Anterior cingulate cortex (tissue), 58 donors: ENCODE results near the gene DAAM2.

Source experiments
- DNase-seq, 58 donors: peaks; one replicate each; lab custom pipeline; 2025; lab: John Stamatoyannopoulos, UW

Gene DAAM2

DNA sequence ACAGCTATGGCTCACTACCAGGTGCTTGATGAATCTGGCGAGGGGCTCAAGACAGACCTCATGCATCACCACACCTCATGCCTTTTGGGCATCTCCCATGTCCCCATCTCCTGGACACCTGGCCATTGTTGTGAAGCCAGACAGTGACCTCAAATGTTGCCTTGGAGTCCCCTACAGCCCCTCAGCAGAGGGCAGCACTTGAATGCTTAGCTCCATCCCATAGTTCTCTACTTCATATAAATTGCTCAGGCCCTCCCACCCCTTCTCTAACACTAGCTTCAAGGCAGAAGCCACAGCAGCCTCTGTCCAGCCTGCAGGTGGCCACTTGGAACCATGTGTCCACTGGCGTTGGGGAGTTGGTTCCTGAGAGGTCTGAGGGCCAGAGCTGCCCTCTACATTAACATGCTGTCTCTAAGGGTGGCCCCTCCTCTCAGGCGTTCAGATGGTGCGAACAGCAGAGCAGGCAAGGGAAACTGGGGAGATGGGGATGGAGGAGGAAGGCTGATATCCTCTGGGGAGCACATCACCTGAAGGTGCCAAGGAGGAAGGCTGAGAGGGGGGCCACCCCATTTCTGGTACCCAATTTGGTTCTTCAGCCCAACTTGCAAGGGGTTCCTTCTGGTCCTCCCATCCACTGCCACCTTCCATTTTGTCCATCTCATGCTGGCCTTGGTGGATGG is 110.8 kb downstream of the DAAM2 start:
- DNase-seq: no peak

DNA sequence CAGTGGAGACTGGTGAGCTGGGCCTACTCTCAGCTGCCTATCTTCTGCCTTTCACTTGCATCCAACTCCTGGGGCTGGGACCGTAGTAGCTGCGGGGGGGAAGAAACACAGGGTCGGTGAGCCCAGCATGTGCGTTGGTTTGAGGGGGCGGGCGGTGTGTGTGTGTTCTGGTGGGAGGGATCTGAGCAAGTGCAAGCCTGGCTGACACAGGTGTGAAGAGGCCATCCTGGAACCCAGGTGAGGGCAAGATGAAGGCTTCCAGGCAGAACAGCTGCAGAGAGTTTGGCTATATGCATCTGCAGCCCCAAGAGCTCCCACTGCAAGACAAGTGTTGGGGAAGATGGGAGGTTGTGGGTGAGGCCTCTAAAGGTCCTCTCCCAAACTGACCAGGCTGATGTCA is 111.5 kb downstream of the DAAM2 start:
- DNase-seq: no peak

DNA sequence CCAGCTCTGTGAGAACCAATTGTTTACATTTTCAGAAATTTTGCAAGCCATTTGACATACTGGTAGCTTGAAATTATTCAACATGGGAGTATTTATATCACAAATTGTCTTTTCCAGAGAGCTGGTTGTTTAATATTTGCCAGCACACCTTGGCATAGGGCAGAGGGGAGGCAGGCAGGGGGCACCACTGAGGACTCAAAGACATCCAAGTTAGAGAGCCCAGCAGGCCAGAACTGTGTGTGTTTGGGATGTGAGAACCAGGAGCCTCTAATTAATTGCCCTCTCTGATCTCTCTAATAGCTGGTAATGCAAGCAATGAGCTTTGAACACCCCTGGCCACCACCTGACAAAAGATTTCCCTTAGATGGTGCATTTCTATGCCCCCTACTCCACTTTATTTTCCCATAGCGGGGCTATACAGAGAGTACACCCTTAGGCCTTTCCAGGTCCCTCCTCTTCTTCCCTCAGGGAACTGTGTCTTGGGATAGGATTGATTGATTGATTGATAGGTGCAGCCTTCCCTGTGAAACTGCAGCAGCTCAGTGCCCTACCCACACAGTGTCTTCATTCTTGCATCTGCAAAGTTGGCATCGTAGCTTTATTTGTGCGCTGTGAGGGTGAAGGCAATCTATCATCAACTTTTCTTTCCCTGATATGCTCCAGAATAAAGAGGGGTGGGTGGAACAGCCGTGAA is 112.9 kb downstream of the DAAM2 start:
- DNase-seq: no peak

DNA sequence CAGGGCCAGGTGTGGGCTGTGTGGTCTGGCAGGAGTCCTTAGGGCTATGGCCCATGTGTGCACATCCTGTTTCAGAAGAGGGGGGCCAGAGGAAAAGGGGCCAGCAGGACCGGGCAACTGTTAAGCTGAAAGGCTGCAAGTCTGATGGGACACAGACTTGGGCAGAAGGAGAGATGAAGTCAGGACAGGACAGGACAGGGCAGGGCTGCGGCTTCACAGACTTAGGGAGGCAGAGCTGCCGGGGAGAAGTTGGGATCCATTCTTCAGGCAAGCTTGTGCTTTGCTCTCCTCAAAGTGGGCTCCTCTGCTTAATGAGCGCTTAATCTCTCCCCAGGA is 113.4 kb downstream of the DAAM2 start:
- DNase-seq: no peak

DNA sequence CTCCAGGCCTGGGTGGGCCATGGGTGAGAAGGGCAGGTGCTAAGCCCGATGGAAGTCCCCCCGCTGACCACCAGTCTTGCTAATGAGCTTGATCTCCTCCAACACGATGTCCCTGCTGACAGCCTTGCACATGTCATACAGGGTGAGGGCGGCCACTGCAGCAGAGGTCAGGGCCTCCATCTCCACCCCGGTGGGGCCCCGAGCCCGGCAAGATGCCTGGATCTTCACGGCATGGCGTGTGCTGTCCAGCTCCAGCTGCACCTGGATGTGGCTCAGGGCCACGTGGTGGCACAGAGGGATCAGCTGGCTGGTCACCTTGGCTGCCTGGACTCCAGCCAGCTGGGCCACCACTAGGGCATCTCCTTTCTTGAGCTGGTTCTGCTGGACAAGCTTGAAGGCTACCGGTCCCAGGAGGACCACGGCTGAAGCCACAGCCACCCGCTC is 114.2 kb downstream of the DAAM2 start:
- no peak for DNase-seq

DNA sequence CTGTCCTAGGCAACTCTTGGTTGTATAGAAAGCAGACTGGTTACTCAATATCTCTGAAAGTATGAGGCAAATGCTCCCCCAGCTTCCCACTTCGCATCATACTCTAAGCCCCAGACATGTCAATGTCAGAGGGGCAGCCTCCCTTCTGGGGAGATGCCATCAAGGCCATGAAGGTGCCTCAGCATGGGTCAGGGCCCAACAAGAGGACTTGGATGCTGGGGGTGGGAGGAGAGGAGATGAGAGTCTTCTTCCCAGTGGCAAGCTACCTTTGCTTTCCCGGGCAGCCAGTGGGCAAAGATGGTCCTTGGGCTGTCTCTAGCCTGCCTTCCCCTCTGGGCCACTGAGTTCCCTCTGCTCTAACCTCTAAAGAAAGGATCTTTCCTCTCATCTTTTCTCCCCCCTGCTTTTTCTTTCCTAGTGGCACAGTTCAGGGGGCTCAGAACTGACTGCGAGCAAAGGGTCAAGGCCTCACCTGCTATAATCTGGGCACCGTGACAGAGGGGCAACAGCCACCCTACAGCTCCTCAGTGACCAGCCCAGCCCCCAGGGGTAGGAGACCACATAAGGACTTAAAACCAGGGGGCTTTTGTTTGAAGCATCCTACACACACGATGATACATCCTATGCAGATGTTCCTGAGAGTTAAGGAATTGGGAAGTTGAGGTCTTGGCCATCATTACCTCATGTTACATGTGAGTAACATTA is 115.8 kb downstream of the DAAM2 start:
- DNase-seq: no peak

DNA sequence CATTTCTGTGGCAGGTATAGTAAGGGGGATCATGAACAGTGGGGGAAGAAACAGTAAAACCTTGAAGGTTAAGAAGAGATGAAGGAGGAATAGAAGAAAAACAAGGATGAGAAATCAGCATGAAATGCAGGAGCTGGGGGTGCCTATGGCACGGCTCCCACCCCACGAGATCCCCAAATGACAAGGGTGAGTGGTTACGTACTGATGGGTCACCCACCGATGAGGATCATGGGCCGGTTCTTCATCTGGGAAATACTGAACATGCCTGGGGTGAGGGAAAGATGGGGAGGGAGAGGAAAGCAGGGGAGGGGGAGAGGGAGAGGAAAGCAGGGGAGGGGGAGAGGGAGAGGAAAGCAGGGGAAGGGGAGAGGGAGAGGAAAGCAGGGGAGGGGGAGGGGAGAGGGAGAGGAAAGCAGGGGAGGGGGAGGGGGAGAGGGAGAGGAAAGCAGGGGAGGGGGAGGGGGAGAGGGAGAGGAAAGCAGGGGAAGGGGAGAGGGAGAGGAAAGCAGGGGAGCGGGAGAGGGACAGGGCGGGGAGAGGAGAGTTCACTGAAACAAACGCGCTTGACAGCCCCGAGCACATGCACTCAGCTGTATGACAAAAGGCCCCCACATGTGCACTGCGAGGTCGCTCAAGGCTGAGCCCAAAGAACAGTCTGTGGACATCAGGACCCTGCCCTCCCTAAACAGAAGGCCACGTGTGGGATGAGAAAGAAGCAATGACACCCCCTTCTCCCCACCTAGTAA is 116.8 kb downstream of the DAAM2 start:
- no peak for DNase-seq

DNA sequence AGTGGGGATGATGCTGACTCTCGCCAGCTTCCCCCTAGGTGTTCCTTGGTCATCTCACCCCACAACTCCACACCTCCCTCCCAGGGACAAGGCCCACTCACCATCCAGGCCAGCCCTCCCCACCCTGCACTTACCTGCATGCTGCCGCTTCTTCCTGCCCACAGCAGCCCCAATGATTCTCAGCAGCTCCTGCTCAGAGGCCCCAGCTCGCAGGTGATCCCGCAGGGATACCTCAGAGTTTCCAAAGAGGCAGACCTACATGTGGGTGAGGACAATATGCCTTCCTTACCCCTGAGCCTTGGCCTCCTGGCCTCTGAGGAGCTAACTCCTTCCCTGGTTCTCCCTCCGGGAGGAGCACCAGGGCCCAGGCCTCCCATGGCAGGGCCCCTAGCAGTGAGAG is 117.5 kb downstream of the DAAM2 start:
- no peak for DNase-seq

DNA sequence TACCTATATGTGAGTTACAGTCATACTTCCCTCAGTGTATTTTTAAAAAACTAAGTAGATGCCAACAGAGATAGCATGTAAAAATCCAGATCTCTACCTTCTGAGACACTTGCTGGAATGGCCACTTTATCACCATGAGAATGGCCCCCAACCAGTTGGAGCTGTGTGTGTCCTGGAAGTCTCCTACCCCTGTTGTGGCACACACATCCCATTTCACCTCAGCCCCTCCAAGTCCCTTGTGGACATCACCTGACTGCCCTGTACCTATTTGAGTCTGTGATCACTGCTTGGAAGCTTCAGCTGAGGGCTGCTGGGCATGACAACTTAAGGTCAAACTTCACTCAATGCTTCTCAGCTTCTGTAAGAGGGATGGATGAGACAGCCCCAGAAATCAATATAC is 118.0 kb downstream of the DAAM2 start:
- DNase-seq: no peak

DNA sequence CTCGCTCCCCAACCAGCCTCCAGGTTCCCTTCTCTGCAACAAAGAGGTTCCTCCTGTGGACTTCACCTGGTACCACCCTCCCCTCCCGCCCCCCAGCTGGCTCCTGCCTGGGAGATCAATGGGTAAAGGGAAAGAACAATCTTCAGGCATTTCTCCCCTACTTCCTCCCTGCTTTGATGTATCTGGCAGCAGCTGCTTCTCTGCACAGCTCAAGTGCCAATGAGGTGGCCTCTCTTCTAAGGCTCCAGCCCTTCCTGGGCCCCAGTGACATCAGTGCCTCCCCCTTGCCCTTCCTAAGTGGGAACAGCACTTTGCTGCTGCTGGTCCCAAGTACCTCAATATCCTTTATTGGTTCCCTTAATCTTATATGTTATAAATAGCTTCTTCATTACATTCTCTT is 118.6 kb downstream of the DAAM2 start:
- DNase-seq: no peak

DNA sequence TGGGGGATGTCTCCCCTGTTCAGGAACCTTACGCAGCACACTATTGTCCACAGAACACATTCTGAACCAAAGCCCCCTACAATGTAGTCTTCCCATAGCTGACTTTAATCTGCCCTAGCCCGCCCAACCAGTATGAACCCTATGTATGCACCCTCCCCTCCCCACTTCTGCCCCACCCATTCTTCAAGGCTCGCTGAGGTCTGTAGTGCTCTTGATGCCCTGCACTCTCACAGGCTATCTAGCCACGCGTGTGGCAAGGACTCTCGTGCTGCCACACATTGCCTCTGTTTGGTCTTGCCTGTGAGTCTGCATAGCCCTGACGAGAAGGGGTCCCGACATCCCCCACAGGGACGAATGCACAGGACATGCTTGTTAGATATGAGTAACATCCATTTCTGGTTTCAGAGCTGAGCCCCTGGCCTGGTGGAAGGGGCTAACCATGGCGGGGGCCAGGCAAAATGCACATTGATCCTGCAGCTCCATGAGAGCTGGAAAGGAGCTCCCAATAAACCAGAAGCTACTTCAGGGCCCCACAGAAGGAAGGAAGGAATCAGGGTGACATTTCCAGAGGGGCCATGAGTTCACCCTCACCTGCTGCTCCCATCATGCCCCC is 119.4 kb downstream of the DAAM2 start:
- no peak for DNase-seq

DNA sequence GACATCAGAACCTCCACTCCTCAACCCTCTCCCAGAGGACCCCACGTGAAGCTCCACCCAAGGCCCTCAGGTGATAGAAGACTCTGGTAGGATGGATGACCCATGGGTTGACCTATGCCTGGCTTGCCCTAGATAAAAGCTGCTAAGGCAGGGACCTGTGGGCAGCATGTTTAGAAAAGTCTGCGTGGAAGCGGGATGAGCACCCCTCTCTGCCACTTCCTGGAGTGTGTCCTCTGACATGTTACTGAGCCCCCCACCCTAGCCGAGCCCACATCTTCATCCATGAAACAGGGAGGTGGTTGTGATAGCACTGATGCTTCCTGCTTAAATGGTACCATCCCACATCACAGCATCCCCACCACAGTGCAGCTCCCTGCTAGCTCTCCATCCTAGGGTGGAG is 120.3 kb downstream of the DAAM2 start:
- no peak for DNase-seq

DNA sequence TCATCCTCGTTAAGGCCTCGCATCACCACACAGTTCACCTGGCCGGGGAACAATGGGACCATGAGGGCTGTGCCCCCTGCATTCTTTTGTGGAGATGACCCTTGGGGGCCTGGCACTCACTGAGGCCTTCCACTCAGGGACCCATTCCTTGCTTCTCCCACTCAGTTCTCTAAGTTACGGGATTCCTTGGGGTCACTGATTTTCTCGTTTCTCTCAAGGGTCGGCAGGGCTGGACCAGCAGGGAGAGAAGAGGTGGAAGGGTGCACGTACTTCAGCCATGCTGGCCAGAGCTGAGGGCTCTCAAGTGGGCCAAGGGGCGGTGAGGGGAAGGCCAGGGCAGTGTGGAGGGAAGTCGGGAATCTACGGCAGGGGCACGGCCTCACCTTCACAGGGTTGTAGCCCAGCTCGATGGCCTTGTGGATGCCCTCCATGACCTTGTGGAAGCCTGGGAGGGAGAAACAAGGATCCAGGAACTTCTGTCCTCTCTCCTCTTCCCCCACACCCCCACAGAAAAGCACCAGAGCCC is 121.3 kb downstream of the DAAM2 start:
- DNase-seq: no peak

DNA sequence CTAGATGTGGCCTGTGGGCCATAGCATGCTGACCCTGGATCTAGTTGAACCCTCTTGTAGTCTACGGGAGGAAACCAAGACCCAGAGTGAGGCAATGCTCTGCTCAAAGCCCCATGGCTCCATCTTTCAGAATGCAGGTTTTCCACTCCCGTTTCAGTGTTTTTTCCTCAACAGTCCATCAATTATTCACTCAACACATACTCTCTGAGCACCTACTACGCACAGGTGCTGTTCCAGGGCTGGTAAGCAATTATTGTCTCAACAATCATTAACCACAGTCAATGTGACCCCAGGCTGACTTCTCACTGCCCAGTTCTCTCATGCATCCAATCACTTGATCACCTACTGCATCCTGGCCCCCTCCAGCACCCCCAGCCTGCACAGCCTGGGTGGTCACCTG is 122.1 kb downstream of the DAAM2 start:
- DNase-seq: no peak

DNA sequence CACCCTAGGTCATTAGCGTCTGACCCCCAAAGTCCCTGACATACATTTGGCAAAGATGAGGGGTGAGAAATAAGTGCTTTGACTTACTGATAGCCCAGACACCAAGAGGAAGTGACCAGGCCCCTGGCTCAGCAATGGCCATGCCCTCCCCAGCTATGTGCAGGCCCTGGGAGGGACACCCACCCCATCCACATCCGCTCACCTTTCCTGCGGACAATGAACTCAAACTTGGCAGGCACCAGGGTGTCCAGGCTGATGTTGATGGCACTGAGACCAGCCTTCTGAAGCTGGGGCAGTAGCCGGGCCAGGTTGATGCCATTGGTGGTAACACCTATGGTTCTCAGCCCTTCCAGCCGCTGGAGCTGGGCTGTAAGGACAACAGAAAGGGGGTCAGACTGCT is 123.7 kb downstream of the DAAM2 start:
- DNase-seq: no peak

DNA sequence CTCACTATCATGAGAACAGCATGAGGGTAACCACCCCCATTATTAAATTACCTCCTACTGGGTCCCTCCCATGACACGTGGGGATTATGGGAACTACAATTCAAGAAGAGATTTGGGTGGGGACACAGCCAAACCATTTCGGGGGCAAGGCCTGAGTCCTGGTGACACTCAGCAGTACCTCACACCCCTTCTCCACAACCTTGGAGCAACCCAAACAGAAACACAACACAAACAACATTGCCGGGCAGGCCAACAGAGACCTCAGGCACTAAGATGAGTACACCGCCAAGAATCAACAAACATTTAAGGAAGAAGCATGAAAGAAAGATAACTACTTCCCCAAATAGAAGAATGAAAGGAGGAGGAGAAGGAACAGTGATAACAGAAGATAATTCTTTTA is 125.2 kb downstream of the DAAM2 start:
- no peak for DNase-seq

DNA sequence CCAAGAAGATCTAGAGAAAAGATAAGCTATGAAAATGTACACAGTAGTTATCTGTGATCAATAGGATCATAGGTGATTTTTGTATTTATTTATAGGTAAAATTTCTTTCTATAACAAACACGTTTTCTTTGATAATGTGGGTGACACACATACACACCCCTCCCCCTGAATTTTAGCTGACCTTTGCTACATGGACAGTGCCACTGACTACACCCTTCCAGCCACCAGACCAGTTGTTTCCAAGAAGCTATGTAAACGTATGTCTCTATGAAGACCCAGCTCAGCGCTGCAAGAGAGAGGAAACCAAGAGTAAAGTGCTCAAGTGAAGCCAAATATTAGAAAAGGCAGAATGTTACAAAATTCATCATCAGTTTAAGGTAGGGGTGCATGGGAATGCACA is 125.8 kb downstream of the DAAM2 start:
- DNase-seq: no peak

DNA sequence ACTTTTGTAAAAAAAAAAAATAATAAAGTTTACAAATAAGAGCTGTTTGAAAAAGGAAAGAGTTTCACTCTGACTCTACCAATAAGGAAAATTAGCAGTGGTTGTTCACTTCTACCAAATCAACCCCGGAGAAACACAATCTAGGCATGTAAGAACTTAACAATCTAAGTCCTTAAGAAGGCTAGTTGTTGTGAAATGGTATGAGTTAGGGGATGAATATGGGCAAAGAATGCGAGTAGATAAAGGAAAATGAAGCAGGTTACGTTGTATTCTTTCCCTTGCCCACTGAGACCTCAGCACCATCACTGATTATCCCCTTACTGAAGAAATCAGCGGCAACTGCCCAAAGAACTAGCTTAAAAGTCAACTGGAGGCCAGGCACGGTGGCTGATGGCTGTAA is 126.7 kb downstream of the DAAM2 start:
- DNase-seq: no peak

DNA sequence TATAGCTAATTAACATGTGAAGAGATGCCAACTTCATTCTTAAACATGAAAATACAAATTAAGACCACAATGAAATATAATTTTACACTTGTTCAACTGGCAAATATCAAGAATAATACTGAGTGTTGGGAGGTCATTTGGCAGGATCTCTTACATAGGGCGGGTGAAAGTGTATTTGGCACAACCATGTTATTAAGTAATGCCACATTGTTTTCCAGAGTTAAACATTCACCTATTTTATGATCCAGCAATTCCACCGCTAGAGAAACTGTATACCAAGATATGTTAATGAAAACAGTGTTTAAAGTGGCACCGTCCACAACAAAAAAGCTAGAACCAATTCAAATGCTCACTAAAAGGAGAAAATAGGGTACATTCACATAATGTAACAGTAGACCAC is 128.0 kb downstream of the DAAM2 start:
- no peak for DNase-seq

DNA sequence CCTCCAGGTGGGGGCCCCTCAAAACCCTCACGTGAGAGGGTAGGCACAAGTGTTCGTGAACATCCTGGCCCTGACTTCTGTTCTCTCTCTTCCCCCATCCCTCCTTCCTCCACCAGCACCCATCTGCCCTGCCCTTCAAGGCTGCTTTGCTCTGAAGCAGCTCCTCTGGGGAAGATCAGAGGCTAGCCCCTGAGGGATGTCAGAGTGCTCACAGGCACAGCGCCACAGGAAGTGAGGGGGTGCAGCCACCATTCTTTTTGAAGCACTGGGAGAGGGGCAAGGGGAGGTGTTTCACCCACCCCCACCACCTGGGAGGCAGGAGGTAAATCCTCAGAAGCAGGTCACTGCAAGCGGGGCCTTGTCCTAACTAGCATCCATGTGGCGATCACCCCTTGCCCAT is 130.6 kb downstream of the DAAM2 start:
- no peak for DNase-seq

DNA sequence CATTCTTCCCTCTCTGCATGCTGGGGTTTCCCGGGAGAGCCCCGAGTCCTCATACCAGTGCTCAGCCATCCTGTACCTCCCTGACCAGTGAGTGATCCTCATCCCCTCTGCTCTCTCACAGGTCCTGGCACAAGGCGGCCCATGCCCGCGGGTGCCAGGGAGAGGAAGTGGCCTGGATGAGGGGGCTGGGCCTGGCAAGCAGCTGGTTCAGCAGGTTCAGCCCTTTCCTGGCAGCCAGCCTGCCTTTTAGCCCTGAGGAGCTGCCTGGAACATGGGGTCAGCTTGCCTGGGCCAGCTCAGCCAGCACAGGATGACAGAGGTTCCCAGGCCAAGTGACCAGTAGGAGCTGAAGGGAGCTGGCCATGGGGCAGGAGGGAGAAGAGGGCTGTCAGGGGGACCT is 131.2 kb downstream of the DAAM2 start:
- peak in 34 of 58 donors; percentile 10 to 71 (median 38) for DNase-seq
